NK-92 (cell line): ENCODE measurements around the gene EPHX1.

Experiments
- DNase-seq: peaks from one replicate; lab custom pipeline; 2025; ENCODE audit not compliant: unreplicated experiment; lab: John Stamatoyannopoulos, UW

EPHX1 gene

GRCh38 chr1:225860107-225860506 is 50.2 kb downstream of the EPHX1 start:
- DNase-seq, result no peak

- DNase-seq, result no peak
Observed at GRCh38 chr1:225860876-225861441, 51.0 kb downstream of the EPHX1 start.

DNA sequence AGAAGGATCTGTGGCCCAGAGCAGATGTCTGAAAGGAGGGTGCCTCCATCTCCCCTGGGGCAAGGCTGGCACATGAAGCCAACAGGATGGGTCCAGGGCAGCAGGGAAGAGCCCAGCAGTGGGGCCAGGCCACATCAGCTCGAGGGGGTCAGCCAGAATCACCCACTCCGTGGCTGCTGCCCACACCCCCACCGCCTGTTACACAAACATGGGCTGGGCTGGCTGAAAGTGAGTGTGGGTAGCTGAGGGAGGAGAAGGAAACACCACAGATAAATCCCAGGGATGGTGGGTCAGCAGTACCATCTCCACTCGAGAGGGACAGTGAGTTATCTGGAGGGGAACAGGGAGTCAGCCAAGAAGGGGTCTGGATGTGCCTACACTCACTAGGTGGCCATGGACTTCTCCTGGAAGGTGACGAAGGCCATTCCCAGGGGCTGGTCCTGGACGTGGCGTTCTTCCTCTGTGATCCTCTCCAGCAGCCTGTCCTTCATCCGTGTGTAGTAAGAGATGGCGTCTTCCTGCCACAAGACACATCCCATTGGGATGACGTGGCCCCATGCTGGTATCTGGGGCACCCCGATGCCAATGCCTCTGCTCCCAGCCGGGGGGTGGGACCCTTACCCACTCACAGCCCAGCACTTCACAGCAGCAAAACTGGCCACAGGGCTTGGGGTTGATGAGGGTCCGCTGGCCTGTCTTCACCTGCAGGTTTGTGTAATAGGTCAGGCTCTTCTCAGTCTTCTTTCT is 52.1 kb downstream of the EPHX1 start:
- no peak for DNase-seq

DNA sequence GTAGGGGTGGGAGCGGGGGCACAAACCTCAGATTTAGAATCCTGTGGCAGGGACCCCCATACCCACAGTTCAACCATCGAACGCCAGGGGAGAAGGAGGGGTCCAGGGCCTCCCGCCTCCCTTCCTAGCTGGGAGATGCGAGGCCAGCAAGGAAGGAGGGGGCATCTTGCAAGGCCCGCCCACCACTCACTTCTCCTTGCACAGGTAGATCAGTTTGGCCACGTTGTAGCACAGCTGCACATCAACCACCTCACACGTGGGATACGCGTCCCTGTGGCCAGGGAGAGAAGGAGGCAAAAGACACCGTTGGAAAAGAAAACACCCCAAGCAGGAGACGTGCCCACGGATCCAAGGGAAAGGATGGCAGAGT is 52.6 kb downstream of the EPHX1 start:
- no peak for DNase-seq

GRCh38 chr1:225863167-225863566 is 53.2 kb downstream of the EPHX1 start:
- no peak for DNase-seq

- DNase-seq, result no peak
Observed at GRCh38 chr1:225865514-225865913, 55.6 kb downstream of the EPHX1 start.

GRCh38 chr1:225866061-225866837 is 56.3 kb downstream of the EPHX1 start:
- no peak for DNase-seq

- no peak for DNase-seq
Observed at GRCh38 chr1:225866981-225867380, 57.1 kb downstream of the EPHX1 start.

DNA sequence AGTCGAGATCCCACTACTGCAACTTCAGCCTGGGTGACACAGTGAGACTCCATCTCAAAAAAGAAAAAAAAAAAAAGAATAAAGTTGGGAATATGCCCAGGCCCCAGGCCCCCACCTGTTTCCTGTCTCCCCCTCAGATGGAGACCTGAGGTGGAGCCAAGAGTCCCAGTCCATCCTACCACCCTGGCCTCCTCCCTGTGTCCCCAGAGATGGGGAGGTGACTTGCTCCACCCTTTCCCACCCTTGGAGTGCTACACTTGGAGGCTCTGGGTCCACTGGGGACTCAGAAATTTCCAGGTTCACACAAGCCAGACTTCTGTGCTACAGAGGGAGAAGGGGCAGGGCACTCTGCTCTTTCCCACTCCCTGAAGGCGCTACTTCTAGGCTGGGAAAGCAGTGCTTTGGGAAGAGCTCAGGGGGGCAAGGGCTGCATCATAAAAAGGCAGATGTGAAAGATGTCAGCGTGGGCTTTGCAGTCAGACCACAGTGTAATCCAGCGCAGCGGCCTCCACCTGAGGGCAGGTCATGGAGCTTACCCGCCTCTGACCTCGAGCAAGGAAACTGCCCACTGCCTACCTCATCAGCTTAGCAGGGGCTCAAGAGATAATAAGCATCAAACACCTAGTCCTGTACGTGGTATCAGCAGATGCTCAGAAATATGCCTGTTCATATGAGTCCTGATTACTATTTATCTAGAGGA is 58.9 kb downstream of the EPHX1 start:
- no peak for DNase-seq

GRCh38 chr1:225870911-225871310 is 61.0 kb downstream of the EPHX1 start:
- no peak for DNase-seq

- DNase-seq, result no peak
Observed at GRCh38 chr1:225871359-225872074, 61.6 kb downstream of the EPHX1 start.

- DNase-seq, result no peak
Observed at GRCh38 chr1:225872075-225872430, 62.1 kb downstream of the EPHX1 start.

- no peak for DNase-seq
Observed at GRCh38 chr1:225873281-225873850, 63.4 kb downstream of the EPHX1 start.

DNA sequence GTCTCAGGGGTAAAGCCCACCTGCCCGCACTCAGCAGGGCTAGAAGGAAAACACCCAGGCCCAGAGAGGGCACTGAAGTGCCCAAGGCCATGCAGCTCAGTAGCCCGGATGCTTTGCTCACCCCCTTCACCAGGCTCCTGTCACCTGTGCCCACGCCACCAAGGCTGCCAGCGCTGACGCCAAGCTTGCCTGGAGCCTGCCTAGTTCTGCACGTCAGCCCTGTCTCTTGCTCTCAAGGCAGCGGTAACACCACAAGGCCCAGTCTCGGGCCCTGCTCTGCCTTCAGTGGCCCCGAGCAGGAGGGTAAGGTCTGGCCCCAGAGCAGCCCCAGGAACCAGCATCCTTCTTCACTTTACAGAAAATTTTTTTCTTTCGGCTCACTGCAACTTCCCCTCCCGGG is 64.5 kb downstream of the EPHX1 start:
- no peak for DNase-seq

- no peak for DNase-seq
Observed at GRCh38 chr1:225875044-225875815, 65.3 kb downstream of the EPHX1 start.

DNA sequence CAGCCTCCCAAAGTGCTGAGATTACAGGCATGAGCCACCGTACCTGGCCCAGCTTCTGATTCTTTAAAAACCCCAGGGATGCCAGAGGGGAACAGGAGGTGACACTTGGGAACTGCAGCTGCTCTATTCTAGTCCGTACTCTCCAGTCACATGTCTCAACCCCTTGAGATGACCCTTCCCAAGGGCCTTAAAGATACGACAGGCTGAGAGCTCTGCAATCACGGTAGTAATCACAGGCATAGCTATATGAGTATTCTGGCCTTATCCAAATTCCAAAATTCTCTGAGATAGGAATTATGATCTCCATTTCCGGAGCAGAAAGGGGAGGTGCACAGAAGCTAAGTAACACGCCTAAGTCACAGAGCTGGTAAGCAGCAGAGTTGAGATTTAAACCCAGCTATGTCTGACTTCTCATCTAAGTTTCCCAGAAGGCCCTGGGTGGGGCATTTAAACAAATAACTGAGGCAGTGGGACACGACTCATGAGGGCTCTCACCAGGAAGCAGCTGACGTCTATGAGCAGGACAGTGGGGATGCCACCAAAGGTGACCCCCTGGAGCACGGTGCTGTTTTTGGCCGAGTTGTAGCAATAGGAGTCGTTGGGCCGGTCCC is 67.1 kb downstream of the EPHX1 start:
- DNase-seq, result no peak

DNA sequence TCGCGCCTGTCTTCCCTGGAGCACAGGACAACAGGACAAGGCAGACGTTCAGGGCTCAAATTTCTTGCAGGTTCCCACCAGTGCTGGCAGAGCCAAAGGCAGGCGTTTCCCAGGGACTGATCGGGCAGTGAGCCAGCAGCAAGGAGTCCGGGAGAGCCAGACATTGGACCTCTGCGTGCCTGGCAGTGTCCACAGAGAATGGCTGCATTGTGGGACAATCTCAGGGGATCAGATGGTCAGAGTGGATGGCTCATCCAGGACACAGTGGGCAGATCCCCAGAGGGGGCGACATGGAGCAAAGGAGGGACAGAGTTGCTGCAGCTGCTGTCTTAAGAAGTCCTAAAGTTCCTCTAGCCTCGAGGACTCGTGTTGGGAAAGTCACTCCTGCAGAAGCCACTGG is 67.7 kb downstream of the EPHX1 start:
- no peak for DNase-seq

- DNase-seq, result no peak
Observed at GRCh38 chr1:225878282-225878681, 68.4 kb downstream of the EPHX1 start.

- DNase-seq, result no peak
Observed at GRCh38 chr1:225879521-225880221, 69.7 kb downstream of the EPHX1 start.
